ENCODE results near the gene GIPC1.
"Not testable (repeated sequence)": the region's sequence is repeated elsewhere in the genome, so short reads cannot be mapped to it uniquely, and the experiment has no call there.

Gene GIPC1

GRCh38 chr19:14470031-14470876, 25.7 kb downstream of the GIPC1 start:
- no peak for DNase-seq

DNA sequence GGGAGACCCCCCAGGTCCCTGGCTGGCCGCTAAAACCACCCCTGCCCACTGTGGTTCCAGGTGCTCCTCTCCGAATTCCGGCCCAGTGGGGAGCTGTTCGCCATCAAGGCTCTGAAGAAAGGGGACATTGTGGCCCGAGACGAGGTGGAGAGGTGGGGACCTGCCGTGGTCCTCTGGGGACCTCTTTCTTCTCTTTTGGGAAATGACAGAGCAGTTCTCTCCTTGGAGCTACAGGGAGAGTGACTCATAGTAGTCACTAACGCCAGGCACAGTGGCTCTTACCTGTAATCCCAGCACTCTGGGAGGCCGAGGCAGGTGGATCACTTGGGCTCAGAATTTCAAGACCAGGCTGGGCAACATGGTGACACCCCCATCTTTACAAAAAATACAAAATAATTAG, 28.1 kb downstream of the GIPC1 start:
- DNase-seq: no peak

- no peak for DNase-seq
Observed at GRCh38 chr19:14467391-14467790, 28.5 kb downstream of the GIPC1 start.

DNA sequence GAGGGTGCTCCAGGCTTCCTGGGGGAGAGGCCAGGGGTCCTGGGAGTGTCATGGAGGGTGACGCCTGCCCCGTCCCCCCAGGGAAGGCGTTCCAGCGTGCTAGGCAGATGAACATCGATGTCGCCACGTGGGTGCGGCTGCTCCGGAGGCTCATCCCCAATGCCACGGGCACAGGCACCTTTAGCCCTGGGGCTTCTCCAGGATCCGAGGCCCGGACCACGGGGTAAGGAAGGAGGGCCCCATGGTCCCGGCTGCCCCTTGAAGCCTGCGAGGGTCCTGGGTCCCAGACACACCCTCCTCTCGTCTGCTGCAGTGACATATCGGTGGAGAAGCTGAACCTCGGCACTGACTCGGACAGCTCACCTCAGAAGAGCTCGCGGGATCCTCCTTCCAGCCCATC, 32.2 kb downstream of the GIPC1 start:
- DNase-seq: no peak

- not testable (repeated sequence) for DNase-seq
Observed at GRCh38 chr19:14462401-14462800, 33.5 kb downstream of the GIPC1 start.

GRCh38 chr19:14460935-14461334, 35.0 kb downstream of the GIPC1 start:
- DNase-seq: no peak

DNA sequence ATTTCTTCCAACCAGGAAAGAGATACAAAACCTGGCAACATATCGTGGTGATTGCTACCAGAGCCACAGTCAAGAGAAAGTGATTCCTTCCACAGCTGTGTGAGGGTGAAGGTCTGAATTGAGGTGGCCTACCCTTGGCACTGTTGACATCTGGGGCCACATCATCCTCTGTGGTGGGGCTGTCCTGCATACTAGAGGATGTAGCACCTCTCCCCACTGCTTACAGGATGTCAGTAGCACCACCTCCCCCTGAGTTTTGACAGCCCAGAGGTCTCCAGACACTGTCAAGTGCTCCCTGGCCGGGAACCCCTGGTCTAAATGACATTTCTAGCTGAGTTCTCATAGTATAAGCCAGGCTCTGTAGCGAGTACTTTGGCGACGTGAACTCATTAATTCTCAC, 36.2 kb downstream of the GIPC1 start:
- DNase-seq: no peak

DNA sequence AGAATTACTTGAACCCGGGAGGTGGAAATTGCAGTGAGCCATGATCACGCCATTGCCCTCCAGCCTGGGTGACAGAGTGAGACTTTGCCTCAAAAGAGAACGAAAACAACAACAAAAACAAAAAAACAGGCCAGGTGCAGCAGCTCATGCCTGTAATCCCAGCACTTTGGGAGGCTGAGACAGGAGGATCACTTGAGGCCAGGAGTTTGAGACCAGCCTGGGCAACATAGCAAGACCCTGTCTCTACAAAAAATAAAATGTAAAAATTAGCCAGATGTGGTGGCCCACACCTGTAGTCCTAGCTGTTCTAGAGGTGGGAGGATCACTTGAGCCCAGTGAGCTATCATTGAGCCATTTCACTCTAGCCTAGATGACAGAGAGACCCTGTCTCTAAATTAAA, 43.6 kb downstream of the GIPC1 start:
- DNase-seq: not testable (repeated sequence)

GRCh38 chr19:14450876-14451275, 45.1 kb downstream of the GIPC1 start:
- no peak for DNase-seq

DNA sequence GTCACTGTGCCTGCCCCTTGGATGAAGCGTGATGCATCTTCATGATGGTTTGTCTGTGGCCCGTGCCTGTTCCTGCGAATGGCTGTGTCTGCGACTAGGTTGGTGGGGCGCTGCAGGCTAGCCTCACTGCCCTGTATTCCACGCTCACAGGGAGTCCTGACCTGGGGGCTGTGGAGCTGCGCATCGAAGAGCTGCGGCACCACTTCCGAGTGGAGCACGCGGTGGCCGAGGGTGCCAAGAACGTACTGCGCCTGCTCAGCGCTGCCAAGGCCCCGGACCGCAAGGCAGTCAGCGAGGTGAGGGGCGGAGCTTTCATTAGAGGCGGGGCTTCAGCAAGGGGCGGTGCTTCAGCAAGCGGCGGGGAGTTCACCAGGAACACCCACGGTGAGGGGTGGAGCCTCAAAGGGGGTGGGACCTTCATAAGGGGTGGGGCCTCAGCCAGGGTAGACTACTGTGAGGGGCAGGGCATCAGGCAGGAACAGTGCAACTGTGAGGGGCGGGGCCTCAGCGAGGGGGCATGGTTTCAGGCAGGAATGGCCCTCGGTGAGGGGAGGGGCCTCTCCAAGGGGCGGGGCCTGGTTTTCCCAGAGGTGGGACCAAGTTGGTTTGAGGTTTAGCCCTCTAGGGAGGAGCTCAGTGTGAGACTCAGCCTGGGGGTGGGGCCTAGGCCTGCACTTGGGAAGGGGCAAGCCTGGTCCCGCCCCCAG, 45.6 kb downstream of the GIPC1 start:
- peak; percentile 46 for DNase-seq

DNA sequence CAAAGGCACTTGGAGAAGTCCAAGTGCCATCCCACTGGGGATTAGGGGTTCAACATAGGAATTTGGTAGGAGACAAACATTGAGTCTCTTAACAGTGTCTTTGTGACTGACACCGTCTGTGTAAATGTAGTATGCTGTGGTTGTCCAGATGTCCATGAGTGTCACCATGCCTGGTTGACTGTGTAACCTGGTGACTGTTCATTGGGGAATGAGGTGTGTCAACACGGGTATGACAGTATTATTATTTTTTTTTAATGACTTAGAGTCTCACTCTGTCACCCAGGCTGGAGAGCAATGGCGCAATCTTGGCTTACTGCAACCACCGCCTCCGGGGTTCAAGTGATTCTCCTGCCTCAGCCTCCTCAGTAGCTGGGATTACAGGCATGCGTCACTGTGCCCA, 46.6 kb downstream of the GIPC1 start:
- DNase-seq: no peak

- DNase-seq: no peak
Observed at GRCh38 chr19:14446336-14447036, 49.4 kb downstream of the GIPC1 start.

GRCh38 chr19:14443632-14444216, 52.2 kb downstream of the GIPC1 start:
- no peak for DNase-seq

GRCh38 chr19:14442891-14443631, 52.9 kb downstream of the GIPC1 start:
- no peak for DNase-seq

GRCh38 chr19:14441041-14441938, 54.6 kb downstream of the GIPC1 start:
- no peak for DNase-seq

DNA sequence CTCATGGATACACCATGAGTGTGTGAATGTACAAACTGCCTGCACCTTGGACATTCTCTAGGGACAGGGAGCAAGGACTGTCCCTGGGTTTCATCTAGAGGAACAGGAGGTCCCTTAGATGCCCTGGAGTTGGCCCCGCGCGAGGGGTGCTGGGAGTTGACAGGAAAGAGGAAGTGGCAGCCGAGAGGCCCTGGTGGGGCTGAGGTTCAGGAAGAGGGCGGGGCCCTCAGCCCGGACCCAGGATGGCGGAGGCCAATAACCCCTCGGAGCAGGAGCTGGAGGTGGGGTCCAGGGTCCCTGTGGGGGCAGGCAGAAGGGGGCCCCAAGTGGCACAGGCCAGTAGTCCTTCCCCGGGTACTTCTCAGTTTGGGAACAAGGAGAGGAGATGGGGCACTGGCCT, 55.9 kb downstream of the GIPC1 start:
- peak; percentile 33 for DNase-seq

- DNase-seq: no peak
Observed at GRCh38 chr19:14439014-14439413, 56.9 kb downstream of the GIPC1 start.

DNA sequence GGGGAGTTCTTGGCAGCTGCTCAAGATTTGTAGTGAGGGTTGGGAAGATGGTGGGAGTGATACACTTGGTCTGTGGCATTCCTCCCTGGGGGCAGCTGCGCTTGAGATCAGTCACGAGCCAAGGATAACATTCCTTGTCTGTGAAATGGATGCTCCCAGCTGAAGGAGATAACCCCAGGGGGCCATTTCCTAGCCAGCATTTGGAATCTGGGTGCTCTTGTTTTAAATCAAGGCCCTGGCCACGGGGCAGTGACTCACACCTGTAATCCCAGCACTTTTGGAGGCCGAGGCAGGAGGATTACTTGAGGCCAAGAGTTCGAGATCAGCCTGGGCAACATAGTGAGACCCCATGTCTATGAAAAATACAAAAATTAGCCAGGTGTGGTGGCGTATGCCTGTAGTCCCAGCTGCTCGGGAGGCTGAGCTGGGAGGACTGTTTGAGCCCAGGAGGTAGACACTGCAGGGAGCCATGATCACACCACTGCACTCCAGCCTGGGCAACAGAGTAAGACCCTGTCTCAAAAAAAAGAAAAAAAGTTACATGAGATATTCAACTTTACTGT, 58.3 kb downstream of the GIPC1 start:
- peak; percentile 30 for DNase-seq

- DNase-seq: no peak
Observed at GRCh38 chr19:14435320-14436050, 60.4 kb downstream of the GIPC1 start.

DNA sequence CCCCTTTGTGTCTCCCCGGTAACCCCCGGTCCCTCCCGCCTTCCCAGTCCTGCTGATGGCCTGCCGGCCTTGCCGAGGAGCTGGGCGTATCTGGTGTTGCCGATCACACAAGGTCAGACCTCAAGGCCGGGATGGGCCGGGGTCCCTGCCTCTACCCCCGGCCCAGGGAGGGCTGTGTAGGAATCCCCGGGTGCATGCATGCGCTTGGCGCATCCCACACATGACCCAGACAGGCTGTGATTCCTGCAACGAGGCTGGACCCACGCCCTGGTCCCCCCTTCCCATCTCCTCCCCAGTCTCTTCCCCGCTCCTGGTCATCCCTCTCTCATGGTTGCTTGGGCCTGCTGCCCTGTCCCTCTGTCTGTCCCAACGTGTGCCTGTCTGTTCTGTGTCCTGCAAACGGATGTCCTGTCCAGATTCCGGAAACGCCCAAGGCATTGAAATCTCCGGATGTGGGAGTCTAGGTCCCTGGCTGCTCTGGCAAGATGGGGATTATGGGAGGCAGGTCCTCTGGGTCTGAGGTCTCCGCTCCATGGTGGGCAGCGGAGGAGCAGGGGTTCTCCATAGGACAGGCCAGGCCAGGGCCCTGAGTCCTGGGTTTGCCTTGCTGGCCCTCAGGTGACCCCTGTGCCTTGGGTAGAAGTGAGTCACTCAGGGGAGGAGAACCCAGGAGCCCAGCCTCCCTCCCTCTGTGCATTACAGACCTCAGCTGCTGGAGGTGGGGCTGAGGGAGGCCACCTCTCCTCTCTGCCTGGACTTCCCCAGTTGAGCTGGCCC, 61.2 kb downstream of the GIPC1 start:
- DNase-seq: peak; percentile 55
